HUES6 (cell line): ENCODE measurements around the gene GNG14.
A peak's percentile ranks its signal among the peaks of the same experiment; 100 is the strongest.
"Not testable (repeated sequence)": the region's sequence is repeated elsewhere in the genome, so short reads cannot be mapped to it uniquely, and the experiment has no call there.

Experiments used
- H3K27ac ChIP-seq: 2 replicates; pipeline ENCODE4 v1.7.0; 2013; ENCODE audit warnings: low read depth, mild to moderate bottlenecking, low read length, inconsistent platforms
- H3K27me3 ChIP-seq: 2 replicates; pipeline ENCODE4 v1.6.1; 2013; ENCODE audit warnings: low read length; ENCODE audit not compliant: control insufficient read depth, insufficient read depth
- H3K36me3 ChIP-seq: 2 replicates; pipeline ENCODE4 v1.6.1; 2013; ENCODE audit warnings: low read length; ENCODE audit not compliant: control insufficient read depth, insufficient read depth
- H3K4me1 ChIP-seq: 2 replicates; pipeline ENCODE4 v1.6.1; 2013; ENCODE audit warnings: low read length; ENCODE audit not compliant: control insufficient read depth, insufficient read depth
- H3K4me3 ChIP-seq: 2 replicates; pipeline ENCODE4 v1.5.1; 2013; ENCODE audit warnings: low read depth, low read length
- H3K9ac ChIP-seq: one replicate; pipeline ENCODE4 v1.6.1; 2013; ENCODE audit warnings: mild to moderate bottlenecking, low read length
- H3K9me3 ChIP-seq: 2 replicates; pipeline ENCODE4 v1.6.1; 2013; ENCODE audit warnings: low read depth, low read length; ENCODE audit not compliant: control insufficient read depth, insufficient read depth

GNG14 gene

DNA sequence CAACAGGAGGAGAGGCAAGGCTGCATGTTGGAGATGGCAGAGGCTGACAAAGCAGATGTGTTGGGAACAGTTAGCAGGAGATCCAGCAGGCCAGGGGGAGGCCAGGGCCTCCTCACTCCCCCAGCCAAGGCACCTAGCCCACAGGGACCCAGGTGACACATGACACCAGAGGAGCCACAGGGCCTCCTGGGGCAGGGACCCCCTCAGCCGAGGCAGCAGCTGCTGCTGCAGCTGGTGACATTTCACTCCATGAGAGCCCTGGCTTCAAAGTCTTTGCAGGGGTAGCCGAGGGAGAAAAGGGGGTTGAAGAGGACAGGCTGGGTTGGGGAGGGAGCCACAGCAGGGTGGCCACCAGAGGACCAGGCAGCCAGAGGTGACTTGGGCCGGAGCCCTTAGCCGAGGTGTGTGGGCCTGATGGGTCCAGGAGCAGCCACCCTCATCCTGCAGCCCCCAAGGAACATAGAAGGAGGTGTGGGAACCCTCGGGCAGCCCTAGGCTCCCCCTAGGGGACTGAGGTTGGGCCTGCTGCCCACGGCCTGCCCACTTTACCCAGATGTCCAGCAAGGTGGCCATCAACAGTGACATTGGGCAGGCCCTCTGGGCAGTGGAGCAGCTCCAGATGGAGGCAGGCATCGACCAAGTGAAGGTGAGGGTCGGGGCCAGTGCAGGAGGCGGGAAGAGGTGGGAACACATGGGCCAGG, at the start of gene GNG14:
GNG14 (plus strand) TSS at position 503 of the 701 bp plus-strand sequence; CDS start at position 554, 51 bp downstream.
- H3K4me3 ChIP-seq: no peak within 1 kb of the TSS

DNA sequence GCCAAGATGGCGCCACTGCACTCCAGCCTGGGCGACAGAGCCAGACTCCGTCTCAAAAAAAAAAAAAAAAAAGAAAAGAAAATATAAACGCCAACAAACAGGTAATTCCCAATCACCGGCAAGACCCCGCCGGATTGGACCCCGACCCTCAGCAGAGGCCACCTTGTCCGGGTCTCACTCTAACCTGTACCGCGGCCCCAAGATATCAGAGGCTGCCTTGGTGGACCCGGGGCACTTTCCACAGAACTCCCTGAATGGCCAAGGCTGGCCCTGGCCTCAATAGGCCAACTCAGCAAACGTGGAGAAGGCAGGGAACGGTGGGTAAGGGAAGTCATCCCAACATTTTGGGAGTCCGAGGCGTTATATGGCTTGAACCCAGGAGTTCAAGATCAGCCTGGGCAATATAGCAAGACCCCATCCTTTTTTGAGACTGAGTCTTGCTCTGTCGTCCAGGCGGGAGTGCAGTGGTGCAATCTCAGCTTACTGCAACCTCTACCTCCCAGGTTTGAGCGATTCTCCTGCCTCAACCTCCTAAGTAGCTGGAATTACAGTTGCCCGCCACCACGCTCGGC, 49.1 kb upstream of the GNG14 start:
- 0 out of 2 replicates have a peak, but pooled peaks cover 3% of the 10 kb centered on the region for H3K9me3 ChIP-seq
- no peak overlapping the region for H3K27ac ChIP-seq
- H3K27me3 ChIP-seq: 0 out of 2 replicates have a peak, but pooled peaks cover 2% of the 10 kb centered on the region
- H3K4me3 ChIP-seq: no peak overlapping the region
- 0 out of 2 replicates have a peak, but pooled peaks cover 3% of the 10 kb centered on the region for H3K4me1 ChIP-seq
- H3K36me3 ChIP-seq: no peaks in the 10 kb centered on the region
- H3K9ac ChIP-seq: no peak overlapping the region

More for the DNA sequence above, at the start of gene GNG14:
- no peak within 1 kb of the TSS for H3K27ac ChIP-seq
- H3K36me3 ChIP-seq: no peaks in the 10 kb centered on the region
- H3K9ac ChIP-seq: no peak within 1 kb of the TSS
- no peaks in the 10 kb centered on the region for H3K9me3 ChIP-seq
- H3K27me3 ChIP-seq: no peaks in the 10 kb centered on the region
- H3K4me1 ChIP-seq: no peaks in the 10 kb centered on the region

DNA sequence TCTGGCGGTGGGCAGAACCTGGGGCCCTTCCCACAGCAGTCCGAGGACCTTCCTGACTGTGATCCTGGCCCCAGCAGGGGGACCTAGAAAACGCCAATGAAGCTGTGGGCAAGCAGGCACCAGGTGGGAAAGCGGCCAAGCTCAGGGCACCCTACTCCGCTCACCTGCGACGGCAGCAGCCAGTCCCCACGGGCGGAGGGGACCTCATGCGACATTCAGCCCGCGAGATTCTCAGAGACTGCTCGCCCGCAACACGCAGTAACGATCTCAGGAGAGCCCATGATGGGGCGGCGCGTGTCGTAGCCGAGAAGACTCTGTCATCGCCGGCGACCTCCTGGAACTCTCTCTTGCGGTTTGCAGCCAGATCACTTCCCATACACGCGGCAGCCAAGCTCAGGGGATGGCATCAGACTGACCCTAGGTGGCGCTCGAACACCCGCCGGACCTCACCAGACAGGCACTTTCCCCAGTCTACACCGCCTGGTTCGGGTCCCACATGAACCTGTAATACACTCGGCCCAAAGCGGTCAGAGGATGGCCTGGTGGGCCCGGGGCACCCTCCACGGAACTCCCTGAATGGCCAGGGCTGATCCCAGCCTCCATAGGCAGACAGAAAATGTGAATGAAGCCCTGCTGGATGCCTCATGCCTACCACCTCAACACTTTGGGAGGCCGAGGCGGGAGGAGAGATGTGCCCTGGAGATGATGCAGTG, 47.7 kb upstream of the GNG14 start:
- H3K4me3 ChIP-seq: peak overlapping the region; percentile 57
- H3K36me3 ChIP-seq: no peaks in the 10 kb centered on the region
- 0 out of 2 replicates have a peak, but pooled peaks cover 2% of the 10 kb centered on the region for H3K27me3 ChIP-seq
- no peak overlapping the region for H3K27ac ChIP-seq
- H3K4me1 ChIP-seq: 0 out of 2 replicates have a peak, but pooled peaks cover 3% of the 10 kb centered on the region
- H3K9me3 ChIP-seq: 0 out of 2 replicates have a peak, but pooled peaks cover 3% of the 10 kb centered on the region
- peak overlapping the region; percentile 37 for H3K9ac ChIP-seq

DNA sequence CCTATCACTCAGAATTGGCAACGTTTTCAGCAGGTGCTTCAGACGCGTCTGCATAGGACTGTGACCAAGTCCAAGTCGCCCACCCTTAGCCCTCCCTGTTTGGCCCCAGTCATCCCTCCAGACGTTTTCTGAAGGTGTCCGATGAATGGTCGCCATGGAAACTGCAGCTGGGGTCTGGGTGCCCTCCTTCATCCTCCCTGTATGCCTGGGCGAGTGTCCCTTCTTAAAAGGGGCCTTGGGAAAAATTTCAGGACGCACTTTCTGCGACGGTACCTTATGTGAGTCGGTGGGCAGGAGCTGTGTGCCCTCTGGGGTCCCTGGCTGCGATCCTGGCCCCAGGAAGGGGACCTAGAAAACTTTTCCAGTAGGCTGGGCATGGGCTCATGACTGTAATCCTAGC, 46.3 kb upstream of the GNG14 start:
- H3K27me3 ChIP-seq: 0 out of 2 replicates have a peak, but pooled peaks cover 2% of the 10 kb centered on the region
- no peak overlapping the region for H3K9ac ChIP-seq
- 0 out of 2 replicates have a peak, but pooled peaks cover 3% of the 10 kb centered on the region for H3K9me3 ChIP-seq
- H3K27ac ChIP-seq: no peak overlapping the region
- H3K36me3 ChIP-seq: no peaks in the 10 kb centered on the region
- 0 out of 2 replicates have a peak, but pooled peaks cover 3% of the 10 kb centered on the region for H3K4me1 ChIP-seq
- H3K4me3 ChIP-seq: no peak overlapping the region

DNA sequence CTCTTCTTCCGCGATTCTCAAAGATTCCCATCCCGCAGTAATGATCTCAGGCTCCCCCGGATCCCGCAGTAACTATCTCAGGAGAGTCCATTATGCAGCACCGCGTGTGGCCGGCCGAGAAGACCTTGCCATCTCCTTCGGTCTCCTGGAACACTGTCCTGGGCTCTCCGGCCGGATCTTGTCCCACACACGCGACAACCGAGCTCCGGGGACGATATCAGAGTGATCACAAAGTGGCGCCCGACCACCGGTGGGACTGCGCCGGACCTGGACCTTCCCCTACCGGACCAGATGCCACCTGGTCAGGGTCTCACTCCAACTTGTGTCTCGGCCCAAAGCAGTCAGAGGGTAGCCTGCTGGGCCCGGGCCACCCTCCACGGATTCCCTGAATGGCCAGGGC, 45.3 kb upstream of the GNG14 start:
- Histone ChIP-seq H3K4me3 (no peak overlapping the region), H3K9ac (no peak overlapping the region), H3K9me3 (0 out of 2 replicates have a peak, but pooled peaks cover 3% of the 10 kb centered on the region), H3K27me3 (0 out of 2 replicates have a peak, but pooled peaks cover 2% of the 10 kb centered on the region), H3K36me3 (no peaks in the 10 kb centered on the region), H3K4me1 (0 out of 2 replicates have a peak, but pooled peaks cover 3% of the 10 kb centered on the region), H3K27ac (no peak overlapping the region)

DNA sequence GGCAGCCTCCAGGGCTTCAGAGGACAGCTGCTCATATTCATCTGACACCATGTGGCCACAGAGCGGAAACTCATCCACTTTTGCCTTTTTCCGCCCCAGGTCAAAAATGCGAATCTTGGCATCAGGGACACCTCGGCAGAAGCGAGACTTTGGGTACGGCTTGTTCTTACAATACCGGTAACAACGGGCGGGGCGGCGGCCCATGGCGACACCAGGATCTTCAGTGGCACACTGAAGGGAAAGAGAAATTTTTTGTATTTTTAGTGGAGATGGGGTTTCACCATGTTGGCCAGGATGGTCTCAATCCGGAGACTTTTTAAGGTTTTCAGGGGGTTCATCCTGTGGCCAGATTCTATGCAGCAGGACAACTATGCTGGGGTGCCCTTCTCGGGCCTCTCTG, 44.1 kb upstream of the GNG14 start:
- H3K9ac ChIP-seq, H3K27ac ChIP-seq, H3K9me3 ChIP-seq, H3K4me3 ChIP-seq, H3K4me1 ChIP-seq, H3K27me3 ChIP-seq, H3K36me3 ChIP-seq: not testable (repeated sequence)

DNA sequence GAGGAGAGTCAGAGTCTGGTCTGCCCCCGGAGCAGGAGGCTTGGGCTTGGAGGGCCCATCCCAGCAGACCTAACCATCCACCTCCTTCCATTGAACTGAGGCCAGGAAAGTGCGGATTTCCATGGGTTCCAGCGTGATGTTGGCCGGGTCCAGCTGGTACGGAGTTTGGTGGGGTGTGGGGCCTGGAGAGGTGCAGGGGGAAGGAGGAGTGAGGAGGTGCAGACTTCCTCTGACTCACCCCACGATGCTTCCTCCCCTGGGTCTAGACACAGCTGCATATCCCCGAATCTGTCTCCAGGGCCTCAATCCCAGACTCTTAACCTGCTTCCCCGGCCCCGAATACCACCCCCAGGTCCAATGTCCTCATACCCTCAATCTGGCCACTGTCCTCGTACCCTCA, 41.2 kb upstream of the GNG14 start:
- Histone ChIP-seq H3K9me3 (no peaks in the 10 kb centered on the region), H3K27ac (no peak overlapping the region)

DNA sequence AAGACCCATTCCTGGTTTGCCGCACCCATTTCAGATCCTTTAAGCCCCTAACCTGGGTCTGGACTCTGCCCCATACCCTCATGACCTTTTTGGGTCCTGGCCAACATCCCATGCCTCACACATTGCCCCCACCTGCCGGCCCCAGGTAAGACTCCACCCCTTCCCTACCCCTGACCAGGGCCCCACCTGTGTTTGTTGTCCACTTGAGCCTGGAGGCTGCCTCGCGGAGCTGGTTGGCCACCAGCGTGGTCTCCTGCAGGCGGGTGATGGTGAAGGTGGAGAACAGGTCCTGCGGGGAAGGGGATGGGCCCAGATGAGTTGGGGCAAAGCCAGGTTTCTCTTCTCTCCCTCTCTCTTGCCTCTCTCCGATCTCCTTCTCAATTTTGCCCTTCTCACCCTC, 40.8 kb upstream of the GNG14 start:
- no peaks in the 10 kb centered on the region for H3K27me3 ChIP-seq
- no peaks in the 10 kb centered on the region for H3K9me3 ChIP-seq
- no peak overlapping the region for H3K27ac ChIP-seq
- H3K36me3 ChIP-seq: peaks cover 4% of the 10 kb centered on the region; the same call in 1 of the 2 replicates
- no peak overlapping the region for H3K9ac ChIP-seq
- peak overlapping the region; percentile 30 for H3K4me3 ChIP-seq
- no peaks in the 10 kb centered on the region for H3K4me1 ChIP-seq

More for the DNA sequence above, 41.2 kb upstream of the GNG14 start:
- H3K4me3 ChIP-seq: no peak overlapping the region
- H3K27me3 ChIP-seq: no peaks in the 10 kb centered on the region
- peaks cover 2% of the 10 kb centered on the region; the same call in 1 of the 2 replicates for H3K36me3 ChIP-seq
- H3K4me1 ChIP-seq: no peaks in the 10 kb centered on the region
- H3K9ac ChIP-seq: no peak overlapping the region

DNA sequence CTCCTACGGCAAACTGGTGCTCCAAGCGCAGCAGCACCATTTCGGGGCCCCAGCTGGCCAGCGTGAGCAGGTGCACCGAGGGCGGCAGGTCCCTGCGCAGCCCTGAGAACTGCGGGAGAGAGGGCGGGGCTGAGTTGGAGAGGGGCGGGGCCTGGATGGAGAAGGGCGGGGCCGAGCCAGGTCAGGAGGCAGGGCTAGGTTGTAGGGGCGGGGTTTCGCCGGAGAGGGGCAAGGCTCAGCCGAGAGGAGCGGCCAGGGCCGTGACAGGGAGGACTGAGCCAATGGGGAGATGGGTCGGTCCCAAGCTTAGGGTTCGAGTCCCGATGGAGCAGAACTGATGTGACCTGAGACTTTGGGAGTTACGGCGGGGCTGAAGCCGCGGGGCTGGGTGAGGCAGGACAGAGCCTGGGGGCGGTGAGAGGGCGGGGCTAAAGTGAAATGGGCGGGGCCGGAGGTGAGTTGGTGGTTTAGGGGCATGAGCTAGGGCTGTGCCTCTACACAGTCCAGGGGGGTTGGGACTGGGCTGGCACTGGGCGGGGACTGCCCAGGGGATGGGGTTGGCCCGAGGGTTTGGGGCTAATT, 40.2 kb upstream of the GNG14 start:
- peak overlapping the region; percentile 76 for H3K4me3 ChIP-seq
- H3K9me3 ChIP-seq: no peaks in the 10 kb centered on the region
- peak overlapping the region; percentile 17 for H3K9ac ChIP-seq
- peaks cover 6% of the 10 kb centered on the region for H3K36me3 ChIP-seq
- H3K27ac ChIP-seq: no peak overlapping the region
- no peaks in the 10 kb centered on the region for H3K27me3 ChIP-seq
- no peaks in the 10 kb centered on the region for H3K4me1 ChIP-seq

DNA sequence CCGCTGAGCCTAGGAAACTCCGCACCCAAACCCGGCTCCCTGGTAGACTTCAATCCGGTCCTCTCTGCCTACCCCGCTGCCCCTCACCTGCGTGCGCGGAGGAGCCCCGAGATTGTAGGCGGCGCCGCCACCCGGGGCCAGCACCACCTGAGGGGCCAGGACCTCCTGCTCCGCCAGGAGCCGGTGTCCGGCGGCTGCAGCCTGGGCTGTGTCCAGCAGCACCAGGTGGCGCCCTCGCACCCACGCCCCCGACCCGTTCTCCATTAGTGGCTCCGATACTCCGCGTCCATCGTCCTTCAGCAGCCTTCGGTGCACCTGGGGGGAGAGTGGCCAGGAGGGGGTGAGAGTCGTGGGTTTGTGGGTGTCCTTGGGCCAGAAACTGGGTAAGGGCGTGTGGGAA, 39.7 kb upstream of the GNG14 start:
- Histone ChIP-seq H3K36me3 (peaks cover 6% of the 10 kb centered on the region), H3K9ac (peak overlapping the region; percentile 17), H3K9me3 (no peaks in the 10 kb centered on the region), H3K27ac (no peak overlapping the region; the same call in 1 of the 2 replicates), H3K4me1 (no peaks in the 10 kb centered on the region), H3K4me3 (peak overlapping the region; percentile 76), H3K27me3 (no peaks in the 10 kb centered on the region)
